GM18519 (cell line): ENCODE data around the gene DPYSL3.

Source experiments
- ATAC-seq: cut with Tn5 transposase; IDR thresholded peaks from one replicate; pipeline ENCODE4 v1.9.1; 2021; ENCODE audit warnings: mild to moderate bottlenecking, moderate library complexity; ENCODE audit not compliant: unreplicated experiment, low FRiP score

The DPYSL3 gene

GRCh38 chr5:147479949-147480348 is 29.9 kb downstream of the DPYSL3 start:
- no peak for ATAC-seq

GRCh38 chr5:147479444-147479843 is 30.4 kb downstream of the DPYSL3 start:
- ATAC-seq: no peak

GRCh38 chr5:147474140-147474539 is 35.7 kb downstream of the DPYSL3 start:
- no peak for ATAC-seq

- no peak for ATAC-seq
These were observed 37.0 kb downstream of the DPYSL3 start for GRCh38 chr5:147472664-147473475.

- no peak for ATAC-seq
These were observed 41.8 kb downstream of the DPYSL3 start for GRCh38 chr5:147467973-147468508.

GRCh38 chr5:147466360-147466980 is 43.4 kb downstream of the DPYSL3 start:
- no peak for ATAC-seq

- ATAC-seq: no peak
These were observed 44.1 kb downstream of the DPYSL3 start for GRCh38 chr5:147465747-147466146.

- no peak for ATAC-seq
These were observed 45.7 kb downstream of the DPYSL3 start for GRCh38 chr5:147464211-147464610.

GRCh38 chr5:147461915-147462314 is 48.0 kb downstream of the DPYSL3 start:
- ATAC-seq: no peak

GRCh38 chr5:147460380-147460779 is 49.5 kb downstream of the DPYSL3 start:
- ATAC-seq: no peak

- no peak for ATAC-seq
These were observed 51.3 kb downstream of the DPYSL3 start for GRCh38 chr5:147458581-147458980.

GRCh38 chr5:147455822-147456450 is 53.9 kb downstream of the DPYSL3 start:
- no peak for ATAC-seq

- ATAC-seq: peak; percentile 60
These were observed 54.7 kb downstream of the DPYSL3 start for GRCh38 chr5:147454996-147455677.

- ATAC-seq: peak; percentile 60
These were observed 55.7 kb downstream of the DPYSL3 start for GRCh38 chr5:147453875-147454814.

- no peak for ATAC-seq
These were observed 57.6 kb downstream of the DPYSL3 start for GRCh38 chr5:147452165-147452811.

- no peak for ATAC-seq
These were observed 58.7 kb downstream of the DPYSL3 start for GRCh38 chr5:147451193-147451592.

GRCh38 chr5:147450606-147451005 is 59.3 kb downstream of the DPYSL3 start:
- no peak for ATAC-seq

GRCh38 chr5:147448766-147449165 is 61.1 kb downstream of the DPYSL3 start:
- no peak for ATAC-seq

GRCh38 chr5:147446523-147446922 is 63.3 kb downstream of the DPYSL3 start:
- no peak for ATAC-seq
